Osteoblast (primary cell): ENCODE measurements around the gene FAM76A. TPM values are rescaled to one million over a fixed set of nuclear protein-coding genes. Genes with fewer than 3 reads are reported as not detected.

Source experiments
- DNase-seq: peaks from one replicate; pipeline ENCODE4 v3.0.0; 2011; ENCODE audit warnings: low spot score, mixed read lengths; ENCODE audit not compliant: insufficient read length; ENCODE audit errors: missing footprints
- H2AFZ ChIP-seq: 2 replicates; pipeline ENCODE4 v1.6.0; 2011; ENCODE audit warnings: mild to moderate bottlenecking, low read length
- H3K27ac ChIP-seq: 2 replicates; pipeline ENCODE4 v1.5.1; 2011; ENCODE audit warnings: mild to moderate bottlenecking, low read depth, low read length, moderate library complexity
- H3K27me3 ChIP-seq: 2 replicates; pipeline ENCODE4 v1.6.0; 2012; ENCODE audit warnings: mild to moderate bottlenecking, control low read depth, inconsistent platforms, low read length, moderate library complexity; ENCODE audit not compliant: insufficient read depth
- H3K36me3 ChIP-seq: 2 replicates; pipeline ENCODE4 v1.5.1; 2011; ENCODE audit warnings: mild to moderate bottlenecking, low read length, control low read depth, moderate library complexity; ENCODE audit not compliant: insufficient read depth
- H3K4me1 ChIP-seq: 2 replicates; pipeline ENCODE4 v1.5.1; 2011; ENCODE audit warnings: mild to moderate bottlenecking, low read length, control low read depth, moderate library complexity; ENCODE audit not compliant: insufficient read depth
- H3K4me2 ChIP-seq: 2 replicates; pipeline ENCODE4 v1.6.0; 2011; ENCODE audit warnings: mild to moderate bottlenecking, low read length; ENCODE audit not compliant: insufficient read depth
- H3K4me3 ChIP-seq: fragments of 200-600 bp; sonication (generic); 3 replicates; pipeline ENCODE4 v1.5.1; 2012; ENCODE audit warnings: mild to moderate bottlenecking, low read length, inconsistent platforms; ENCODE audit not compliant: insufficient read depth
- H3K79me2 ChIP-seq: 2 replicates; pipeline ENCODE4 v1.6.0; 2012; ENCODE audit warnings: mild to moderate bottlenecking, low read length, control low read depth, inconsistent platforms; ENCODE audit not compliant: insufficient read depth
- H3K9me3 ChIP-seq: 2 replicates; pipeline ENCODE4 v1.5.1; 2011; ENCODE audit warnings: low read depth, low read length, control low read depth
- H4K20me1 ChIP-seq: 2 replicates; pipeline ENCODE4 v1.6.0; 2012; ENCODE audit warnings: mild to moderate bottlenecking, low read length, control low read depth; ENCODE audit not compliant: insufficient read depth
- small RNA-seq: library from RNA; depleted of rRNA; stranded (forward); fragments of <200 nt; gene quantifications from one replicate; pipeline ENCODE3, GENCODE V24; 2012
- total RNA-seq: library from RNA; depleted of rRNA; stranded (reverse); fragments of >200 nt; gene quantifications from 2 replicates; pipeline ENCODE4 v1.2.3, GENCODE V29; 2012
- TF ChIP-seq, protein P1 (sequence below): IDR thresholded peaks from 2 replicates; pipeline ENCODE4 v1.5.1; 2011; ENCODE audit warnings: mild to moderate bottlenecking, low read depth, low read length, moderate library complexity; ENCODE audit errors: extremely low read depth

FAM76A gene
- total RNA-seq, 1 donor = 22.8 TPM

DNA sequence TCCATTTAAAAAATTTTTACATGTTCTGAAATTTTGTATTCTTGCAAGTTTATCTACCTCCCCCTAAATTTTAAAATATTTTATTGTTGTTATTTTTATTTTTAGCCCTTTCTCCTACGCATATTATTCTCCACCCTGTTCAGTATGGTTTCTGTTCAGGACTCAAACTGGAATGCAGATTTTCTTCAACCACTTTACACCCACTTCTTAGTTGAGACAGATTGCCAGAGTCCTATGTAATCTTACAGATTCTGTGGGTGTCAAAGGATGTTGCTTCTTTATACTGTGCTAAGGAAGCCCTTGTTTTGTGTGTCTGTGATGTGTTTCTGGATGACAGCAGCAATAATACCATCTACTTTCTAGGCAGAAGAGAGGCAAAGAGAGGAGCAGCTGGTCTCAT lies 84.1 kb downstream of the FAM76A start:
- Histone ChIP-seq H3K36me3 (peaks cover 23% of the 10 kb centered on the region), H3K79me2 (no peaks in the 10 kb centered on the region), H3K27ac (no peak overlapping the region), H3K27me3 (no peaks in the 10 kb centered on the region), H3K4me3 (no peak overlapping the region), H3K4me1 (no peaks in the 10 kb centered on the region), H3K4me2 (no peak overlapping the region), H4K20me1 (no peaks in the 10 kb centered on the region), H3K9me3 (no peaks in the 10 kb centered on the region), H2AFZ (no peak overlapping the region)
- TF ChIP-seq, protein P1, sequence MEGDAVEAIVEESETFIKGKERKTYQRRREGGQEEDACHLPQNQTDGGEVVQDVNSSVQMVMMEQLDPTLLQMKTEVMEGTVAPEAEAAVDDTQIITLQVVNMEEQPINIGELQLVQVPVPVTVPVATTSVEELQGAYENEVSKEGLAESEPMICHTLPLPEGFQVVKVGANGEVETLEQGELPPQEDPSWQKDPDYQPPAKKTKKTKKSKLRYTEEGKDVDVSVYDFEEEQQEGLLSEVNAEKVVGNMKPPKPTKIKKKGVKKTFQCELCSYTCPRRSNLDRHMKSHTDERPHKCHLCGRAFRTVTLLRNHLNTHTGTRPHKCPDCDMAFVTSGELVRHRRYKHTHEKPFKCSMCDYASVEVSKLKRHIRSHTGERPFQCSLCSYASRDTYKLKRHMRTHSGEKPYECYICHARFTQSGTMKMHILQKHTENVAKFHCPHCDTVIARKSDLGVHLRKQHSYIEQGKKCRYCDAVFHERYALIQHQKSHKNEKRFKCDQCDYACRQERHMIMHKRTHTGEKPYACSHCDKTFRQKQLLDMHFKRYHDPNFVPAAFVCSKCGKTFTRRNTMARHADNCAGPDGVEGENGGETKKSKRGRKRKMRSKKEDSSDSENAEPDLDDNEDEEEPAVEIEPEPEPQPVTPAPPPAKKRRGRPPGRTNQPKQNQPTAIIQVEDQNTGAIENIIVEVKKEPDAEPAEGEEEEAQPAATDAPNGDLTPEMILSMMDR = no peak
- no peak for DNase-seq

DNA sequence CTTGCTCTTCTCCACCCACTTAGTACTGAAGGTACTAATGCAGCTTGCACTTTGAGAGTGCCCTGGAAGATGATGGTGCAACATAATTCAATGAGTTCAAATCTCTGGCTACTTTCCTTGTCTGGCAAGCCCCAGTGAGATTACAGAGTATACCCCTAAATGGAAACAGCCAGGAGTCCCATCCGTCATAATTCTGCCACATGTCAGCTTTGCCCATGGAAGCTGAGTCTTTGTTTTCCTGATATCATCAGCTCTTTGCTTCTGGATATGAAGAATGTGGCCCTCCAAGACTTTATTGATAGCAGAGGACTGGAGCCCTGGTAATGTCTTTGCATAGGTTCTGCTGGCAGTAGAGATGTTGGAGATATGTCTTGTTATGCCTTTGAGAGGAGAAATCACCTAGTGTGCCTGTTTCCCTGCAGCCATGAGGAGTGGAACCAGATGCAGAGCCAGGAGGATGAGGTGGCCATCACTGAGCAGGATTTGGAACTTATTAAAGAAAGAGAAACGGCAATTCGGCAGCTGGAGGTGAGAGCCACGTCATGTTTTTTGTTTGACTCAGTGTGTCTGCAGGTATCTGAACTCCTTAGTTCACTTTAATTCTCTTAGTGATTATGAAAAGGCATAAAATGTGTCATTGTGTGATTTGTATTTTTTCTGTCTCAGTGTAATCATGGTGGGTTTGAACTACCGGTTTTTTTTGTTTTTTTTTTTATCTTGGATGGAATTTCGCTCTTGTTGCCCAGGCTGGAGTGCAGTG lies 86.2 kb downstream of the FAM76A start:
- no peaks in the 10 kb centered on the region for H4K20me1 ChIP-seq
- H3K4me2 ChIP-seq = no peak overlapping the region
- no peaks in the 10 kb centered on the region for H3K27me3 ChIP-seq
- DNase-seq = no peak
- H3K36me3 ChIP-seq = peaks cover 13% of the 10 kb centered on the region
- H3K9me3 ChIP-seq = no peaks in the 10 kb centered on the region
- no peak overlapping the region for H3K27ac ChIP-seq
- no peak overlapping the region for H2AFZ ChIP-seq
- TF ChIP-seq, protein P1 = no peak
- H3K4me3 ChIP-seq = no peak overlapping the region
- no peaks in the 10 kb centered on the region for H3K79me2 ChIP-seq
- peaks cover 4% of the 10 kb centered on the region for H3K4me1 ChIP-seq

Small RNA genes within 50 kb of the gene (small RNA-seq; reads per million reads assigned to genes)
- gene AL020997.2 = 0.37 reads per million
- gene RNU6-424P = not detected

Other genes starting within 250 kb of the FAM76A start
- gene WASF2, start 235.8 kb upstream of the FAM76A start, total RNA-seq = 24.5 and 24.6 TPM in 2 replicates
- 11.2 and 13.3 TPM in 2 replicates for gene AHDC1, start 121.8 kb upstream of the FAM76A start, total RNA-seq
- gene FGR, start 90.8 kb upstream of the FAM76A start, total RNA-seq = 0.29 and 0.36 TPM in 2 replicates
- 101 and 497 TPM in 2 replicates for gene IFI6, start 53.8 kb upstream of the FAM76A start, total RNA-seq
- 61.6 and 67.0 TPM in 2 replicates for gene STX12, start 47.3 kb downstream of the FAM76A start, total RNA-seq
- gene PPP1R8, start 104.8 kb downstream of the FAM76A start, total RNA-seq = 29.7 and 34.2 TPM in 2 replicates
- gene THEMIS2, start 146.6 kb downstream of the FAM76A start, total RNA-seq = 16.8 and 17.4 TPM in 2 replicates
- gene RPA2, start 188.6 kb downstream of the FAM76A start, total RNA-seq = 20.6 and 49.8 TPM in 2 replicates
- under 0.01 TPM in 1 of 2 replicates, not detected in the other for gene SMPDL3B, start 209.0 kb downstream of the FAM76A start, total RNA-seq
- gene XKR8, start 234.0 kb downstream of the FAM76A start, total RNA-seq = 9.4 and 12.7 TPM in 2 replicates